HCT116 (cell line): ENCODE data around the gene CDH13. TPM values are rescaled to one million over a fixed set of nuclear protein-coding genes. Genes with fewer than 3 reads are reported as not detected.

Experiments used
- ATAC-seq: fragments of 200-7000 bp; cut with Tn5 transposase; 2 replicates; pipeline ENCODE4 v1.9.1; 2020; ENCODE audit warnings: mild to moderate bottlenecking, moderate library complexity
- BruUV-seq: library from RNA; stranded (reverse); fragments of 400-500 nt; replicated peaks from 2 replicates; lab custom pipeline; 2021; lab: Mats Ljungman, UMichigan
- CTCF ChIA-PET: fragments of 300-600 bp; sonication (Branson Sonifier 250); formaldehyde crosslinking; loops from one replicate; lab custom pipeline; 2021; ENCODE audit warnings: antibody characterized with exemption; lab: Charles Lee
- POLR2A ChIA-PET: fragments of 300-600, 350-600 bp; sonication (Branson Sonifier 250); formaldehyde crosslinking; loops from one replicate; lab custom pipeline; 2021; ENCODE audit warnings: antibody characterized with exemption; lab: Charles Lee
- RAD21 ChIA-PET, 2 experiments: fragments of 300-600 bp; sonication (Branson Sonifier 250); formaldehyde crosslinking; loops; one replicate each; lab custom pipeline; 2023; ENCODE audit warnings: low total read pairs in 2 of 2; ENCODE audit not compliant: uncharacterized antibody in 2 of 2, unreplicated experiment in 2 of 2, low non-redundant PET in 1 of 2; lab: Charles Lee
- DNase-seq: peaks from one replicate; pipeline ENCODE4 v3.0.0-alpha.2; 2010; ENCODE audit warnings: low read depth, low spot score
- H2AFZ ChIP-seq: fragments of 200-600 bp; shearing (Covaris generic), sonication (generic); 2 replicates; pipeline ENCODE4 v1.6.1; 2017; ENCODE audit warnings: low read depth, mixed run types, mixed read lengths, antibody characterized with exemption, low read length; ENCODE audit not compliant: poor library complexity, severe bottlenecking
- H3K27ac ChIP-seq: 2 replicates; pipeline ENCODE4 v1.5.1; 2012; ENCODE audit warnings: low read depth, low read length
- H3K27me3 ChIP-seq: fragments of 200-600 bp; sonication (generic); 2 replicates; pipeline ENCODE4 v1.6.1; 2016; ENCODE audit warnings: mixed run types, low read length, mixed read lengths; ENCODE audit not compliant: insufficient read depth
- H3K36me3 ChIP-seq, 2 experiments: fragments of 200-500 bp in 1 of 2; fragments of 200-600 bp in 1 of 2; sonication (Bioruptor generic) in 1 of 2; sonication (generic) in 1 of 2; 2 replicates each; pipeline versions ENCODE4 v1.5.1 to v1.6.1; 2014 to 2016; ENCODE audit warnings: low read length in 2 of 2, inconsistent platforms in 1 of 2, mixed read lengths in 1 of 2, mixed run types in 1 of 2; ENCODE audit not compliant: insufficient read depth in 2 of 2, control insufficient read depth in 1 of 2
- H3K4me1 ChIP-seq, 2 experiments: fragments of 200-600 bp in 1 of 2; sonication (generic) in 1 of 2; 2 replicates each; pipeline versions ENCODE4 v1.5.1 to v1.6.1; 2012 to 2017; ENCODE audit warnings: low read length in 2 of 2, inconsistent platforms in 1 of 2, mild to moderate bottlenecking in 1 of 2, mixed read lengths in 1 of 2, mixed run types in 1 of 2, moderate library complexity in 1 of 2; ENCODE audit not compliant: insufficient read depth in 2 of 2, control insufficient read depth in 1 of 2
- H3K4me2 ChIP-seq: fragments of 200-600 bp; sonication (generic); 2 replicates; pipeline ENCODE4 v1.6.1; 2017; ENCODE audit warnings: mixed run types, low read length, mixed read lengths
- H3K4me3 ChIP-seq, 2 experiments: fragments of 200-600 bp in 1 of 2; sonication (generic) in 1 of 2; replicated peaks in 1 of 2; 2 replicates each; pipeline ENCODE4 v1.5.1; 2011 to 2016; ENCODE audit warnings: low read length in 2 of 2, control low read depth in 1 of 2, low read depth in 1 of 2, mild to moderate bottlenecking in 1 of 2, mixed read lengths in 1 of 2, mixed run types in 1 of 2
- H3K79me2 ChIP-seq: fragments of 200-600 bp; sonication (generic); 2 replicates; pipeline ENCODE4 v1.6.1; 2017; ENCODE audit warnings: mild to moderate bottlenecking, mixed run types, low read length, moderate library complexity, mixed read lengths; ENCODE audit not compliant: insufficient read depth
- H3K9ac ChIP-seq: fragments of 200-600 bp; sonication (generic); 2 replicates; pipeline ENCODE4 v1.6.1; 2016; ENCODE audit warnings: low read length, mixed read lengths
- H3K9me2 ChIP-seq: fragments of 200-600 bp; sonication (generic), shearing (Covaris generic); 2 replicates; pipeline ENCODE4 v1.6.1; 2017; ENCODE audit warnings: mixed run types, mild to moderate bottlenecking, moderate library complexity; ENCODE audit not compliant: insufficient read depth
- H3K9me3 ChIP-seq, 2 experiments: fragments of 200-500 bp in 1 of 2; fragments of 200-600 bp in 1 of 2; sonication (Bioruptor generic) in 1 of 2; sonication (generic) in 1 of 2; 2 replicates each; pipeline ENCODE4 v1.6.1; 2014 to 2017; ENCODE audit warnings: low read length in 2 of 2, mixed read lengths in 2 of 2, inconsistent platforms in 1 of 2, low read depth in 1 of 2, mild to moderate bottlenecking in 1 of 2, mixed run types in 1 of 2, moderate library complexity in 1 of 2; ENCODE audit not compliant: control insufficient read depth in 1 of 2, insufficient read depth in 1 of 2
- H4K20me1 ChIP-seq: fragments of 200-600 bp; sonication (generic), shearing (Covaris generic); 2 replicates; pipeline ENCODE4 v1.6.1; 2017; ENCODE audit warnings: mixed run types, mild to moderate bottlenecking, moderate library complexity; ENCODE audit not compliant: insufficient read depth
- CEBPB ChIP-seq: IDR thresholded peaks from 2 replicates; pipeline ENCODE4 v1.6.1; 2012; ENCODE audit warnings: low read depth
- CTCF ChIP-seq, 3 experiments: fragments of 200-600 bp in 1 of 3; sonication (generic) in 1 of 3; IDR thresholded peaks in 2 of 3; conservative IDR thresholded peaks in 1 of 3; 2 replicates each; pipeline ENCODE4 v1.5.1; 2012 to 2017; ENCODE audit warnings: low read depth in 2 of 3, low read length in 2 of 3, antibody characterized with exemption in 1 of 3, borderline replicate concordance in 1 of 3, control low read depth in 1 of 3, mild to moderate bottlenecking in 1 of 3, mixed read lengths in 1 of 3, mixed run types in 1 of 3, moderate library complexity in 1 of 3; ENCODE audit not compliant: insufficient read depth in 1 of 3
- ELF1 ChIP-seq: IDR thresholded peaks from 2 replicates; pipeline ENCODE4 v1.6.1; 2012; ENCODE audit warnings: low read depth, borderline replicate concordance
- MAX ChIP-seq: IDR thresholded peaks from 2 replicates; pipeline ENCODE4 v1.6.1; 2012
- RAD21 ChIP-seq: IDR thresholded peaks from 2 replicates; pipeline ENCODE4 v1.6.1; 2012; ENCODE audit warnings: low read depth, mild to moderate bottlenecking
- REST ChIP-seq: IDR thresholded peaks from 2 replicates; pipeline ENCODE4 v1.6.1; 2012; ENCODE audit warnings: low read depth
- SRF ChIP-seq: IDR thresholded peaks from 2 replicates; pipeline ENCODE4 v1.6.1; 2012; ENCODE audit warnings: low read depth
- YY1 ChIP-seq: IDR thresholded peaks from 2 replicates; pipeline ENCODE4 v1.6.1; 2011; ENCODE audit warnings: low read length, low read depth, moderate library complexity, mild to moderate bottlenecking; ENCODE audit not compliant: insufficient replicate concordance; ENCODE audit errors: extremely low read depth
- ZBTB33 ChIP-seq: IDR thresholded peaks from 2 replicates; pipeline ENCODE4 v1.6.1; 2011; ENCODE audit warnings: mild to moderate bottlenecking, low read length, moderate library complexity; ENCODE audit not compliant: insufficient replicate concordance; ENCODE audit errors: extremely low read depth
- ZNF274 ChIP-seq: fragments of 200-500 bp; sonication (Bioruptor generic); IDR thresholded peaks from 2 replicates; pipeline ENCODE4 v1.6.1; 2014; ENCODE audit warnings: mild to moderate bottlenecking, low read depth, low read length, inconsistent platforms
- intact Hi-C: fragments of 100-400 bp; cut with micrococcal nuclease; formaldehyde crosslinking; loops from 2 replicates; pipeline ENCODE4 v1.10.0; 2022
- total RNA-seq: library from RNA; stranded (reverse); gene quantifications from one replicate; pipeline ENCODE4 v1.2.1, GENCODE V29; 2021; ENCODE audit not compliant: unreplicated experiment

The CDH13 gene
- total RNA-seq, 1 experiment from 2014 or later: not detected

GRCh38 chr16:83802554-83803205 is 1175.9 kb downstream of the CDH13 start:
- Histone ChIP-seq H3K4me3 (no peak overlapping the region), H2AFZ (no peak overlapping the region), H3K27me3 (no peaks in the 10 kb centered on the region), H3K9me3 (no peaks in the 10 kb centered on the region), H4K20me1 (no peaks in the 10 kb centered on the region), H3K4me2 (no peak overlapping the region), H3K36me3 (no peaks in the 10 kb centered on the region), H3K79me2 (no peaks in the 10 kb centered on the region), H3K9ac (no peak overlapping the region), H3K27ac (no peak overlapping the region), H3K9me2 (no peaks in the 10 kb centered on the region), H3K4me1 (peaks cover 4 to 22% of the 10 kb centered on the region in 2 experiments; a peak in 3 of 4 replicates)
- RAD21 ChIA-PET: interaction anchor here in 1 of 2 experiments (0.7 kb wide), 1 partner anchor 86 kb away, joined by 3 read pairs; no protein-coding TSS in a partner anchor
- CTCF ChIA-PET: no interaction called here
- POLR2A ChIA-PET: no interaction called here
- TF ChIP-seq CEBPB (no peak), ELF1 (no peak), SRF (no peak), CTCF (IDR thresholded peaks at IDR 0.05 in 2 of 3, conservative IDR thresholded peaks at IDR 0.05 in 1 of 3; ENCODE audit: borderline replicate concordance in 1 of 3, insufficient read depth in 1 of 3, low read depth in 2 of 3, low read length in 2 of 3) (no peak), YY1 (no peak), MAX (no peak), ZBTB33 (no peak), REST (no peak), ZNF274 (no peak), RAD21 (no peak)
- ATAC-seq (no peak), DNase-seq (no peak)
- no TSS peak for BruUV-seq
- intact Hi-C loops: no loop called here
